ENCODE results near the gene CRK.

GRCh38 chr17:1431631-1432104, 24.4 kb downstream of the CRK start:
- TF ChIP-seq CTCF (IDR thresholded peaks at IDR 0.05; ENCODE audit: low read depth, low read length) (no peak), EZH2phosphoT487 (IDR thresholded peaks at IDR 0.05; ENCODE audit: low read depth) (no peak)

All from OCI-LY3 (cell line).